Parathyroid adenoma (tissue), 2 donors: ENCODE measurements around the gene LINGO1.

Experiments
- H2AFZ ChIP-seq: fragments of 300-600 bp; sonication (generic); one replicate; pipeline ENCODE4 v1.7.0; 2017; ENCODE audit warnings: antibody characterized with exemption, mild to moderate bottlenecking
- H3K27ac ChIP-seq: fragments of 300-600 bp; sonication (generic); one replicate; pipeline ENCODE4 v1.7.0; 2017
- H3K27me3 ChIP-seq: fragments of 300-600 bp; sonication (generic); one replicate; pipeline ENCODE4 v1.7.0; 2017; ENCODE audit warnings: low read length; ENCODE audit not compliant: control insufficient read depth, insufficient read depth
- H3K36me3 ChIP-seq: fragments of 300-600 bp; sonication (generic); one replicate; pipeline ENCODE4 v1.7.0; 2017; ENCODE audit warnings: low read length; ENCODE audit not compliant: control insufficient read depth, insufficient read depth
- H3K4me1 ChIP-seq: fragments of 300-600 bp; sonication (generic); one replicate; pipeline ENCODE4 v1.7.0; 2017; ENCODE audit warnings: control low read depth
- H3K4me2 ChIP-seq: fragments of 300-600 bp; sonication (generic); one replicate; pipeline ENCODE4 v1.7.0; 2017; ENCODE audit warnings: low read length
- H3K4me3 ChIP-seq: fragments of 300-600 bp; sonication (generic); one replicate; pipeline ENCODE4 v1.7.0; 2017; ENCODE audit warnings: low read depth, low read length
- H3K79me2 ChIP-seq: fragments of 300-600 bp; sonication (generic); one replicate; pipeline ENCODE4 v1.7.0; 2017; ENCODE audit warnings: control low read depth
- H3K9ac ChIP-seq: fragments of 300-600 bp; sonication (generic); one replicate; pipeline ENCODE4 v1.7.0; 2017; ENCODE audit warnings: mild to moderate bottlenecking
- H3K9me3 ChIP-seq: fragments of 300-600 bp; sonication (generic); one replicate; pipeline ENCODE4 v1.7.0; 2017; ENCODE audit warnings: low read length; ENCODE audit not compliant: control insufficient read depth
- CTCF ChIP-seq: fragments of 300-600 bp; sonication (generic); IDR thresholded peaks from one replicate; pipeline ENCODE4 v1.7.0; 2017; ENCODE audit warnings: antibody characterized with exemption, mild to moderate bottlenecking
- donor health status: primary hyperparathyroidism.

The LINGO1 gene

DNA sequence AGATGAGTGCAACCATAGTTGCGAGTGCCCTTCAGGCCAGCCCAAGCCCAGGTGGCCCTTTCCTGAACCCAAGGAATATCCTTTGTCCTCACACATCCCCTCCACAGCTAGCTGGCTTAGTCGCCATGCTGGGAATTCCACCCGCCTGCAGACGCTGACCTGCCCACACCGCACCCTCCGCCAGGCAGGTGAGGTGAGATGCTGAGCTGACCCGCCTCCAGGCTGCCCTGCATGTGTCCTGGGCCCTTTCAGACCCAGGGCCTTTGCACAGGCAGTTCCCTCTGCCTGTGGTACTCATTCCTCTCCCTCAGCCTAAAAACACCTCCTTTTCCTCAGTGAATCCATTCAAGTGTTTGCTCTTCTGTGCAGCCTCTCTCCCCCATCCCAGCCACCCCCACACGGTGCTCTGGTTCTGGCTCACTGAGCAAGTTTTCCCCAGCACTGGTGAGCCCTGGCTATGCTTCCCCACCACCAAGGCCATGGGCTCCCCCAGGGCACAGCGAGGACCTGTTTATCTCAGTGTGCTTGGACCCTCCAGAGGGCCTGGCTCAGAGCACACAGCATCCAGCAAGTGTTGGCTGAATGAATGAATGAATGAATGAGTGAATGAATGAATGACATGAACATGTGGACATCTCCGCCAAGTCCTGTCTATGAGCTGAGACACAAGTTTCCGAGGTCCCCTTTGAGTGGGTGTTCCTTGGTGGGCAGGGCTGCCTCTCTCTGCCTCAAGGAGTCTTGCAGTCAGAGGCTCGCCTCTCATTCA, 33.0 kb upstream of the LINGO1 start:
- H3K4me1 ChIP-seq, result no peaks in the 10 kb centered on the region
- no peaks in the 10 kb centered on the region for H3K79me2 ChIP-seq
- no peak overlapping the region for H3K9ac ChIP-seq
- no peak overlapping the region for H3K4me3 ChIP-seq
- H3K36me3 ChIP-seq, result no peaks in the 10 kb centered on the region
- H3K27ac ChIP-seq, result no peak overlapping the region
- no peaks in the 10 kb centered on the region for H3K9me3 ChIP-seq
- no peak for TF ChIP-seq CTCF
- no peak overlapping the region for H3K4me2 ChIP-seq
- no peaks in the 10 kb centered on the region for H3K27me3 ChIP-seq
- no peak overlapping the region for H2AFZ ChIP-seq

DNA sequence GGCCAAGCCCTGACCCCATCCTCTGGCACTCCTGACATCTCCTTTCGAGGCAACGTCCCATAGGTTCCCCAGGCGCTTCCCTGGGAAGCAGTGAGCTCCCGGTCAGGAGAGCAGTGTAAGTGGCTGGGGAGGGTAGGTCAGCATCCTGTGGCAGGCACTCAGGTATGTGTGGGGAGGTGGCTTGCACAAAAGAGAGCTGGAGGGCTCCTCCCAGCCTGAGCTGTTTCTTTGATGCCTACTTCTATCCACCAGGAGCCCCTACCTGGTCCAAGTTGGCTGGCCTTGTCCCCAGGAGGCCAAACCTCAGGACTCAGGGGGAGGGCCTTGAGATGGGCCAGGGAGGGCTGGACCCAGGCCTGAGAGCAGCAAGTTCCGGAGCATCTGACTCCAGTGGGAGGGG, 31.7 kb upstream of the LINGO1 start:
- no peak overlapping the region for H3K27ac ChIP-seq
- no peaks in the 10 kb centered on the region for H3K9me3 ChIP-seq
- H3K4me2 ChIP-seq, result no peak overlapping the region
- H2AFZ ChIP-seq, result no peak overlapping the region
- no peaks in the 10 kb centered on the region for H3K36me3 ChIP-seq
- H3K27me3 ChIP-seq, result no peaks in the 10 kb centered on the region
- no peaks in the 10 kb centered on the region for H3K4me1 ChIP-seq
- no peak overlapping the region for H3K9ac ChIP-seq
- no peaks in the 10 kb centered on the region for H3K79me2 ChIP-seq
- TF ChIP-seq CTCF, result no peak
- H3K4me3 ChIP-seq, result no peak overlapping the region

GRCh38 chr15:77663256-77663655, 30.5 kb upstream of the LINGO1 start:
- no peaks in the 10 kb centered on the region for H3K4me1 ChIP-seq

GRCh38 chr15:77659350-77660321, 26.9 kb upstream of the LINGO1 start:
- H3K79me2 ChIP-seq, result no peaks in the 10 kb centered on the region
- H3K36me3 ChIP-seq, result no peaks in the 10 kb centered on the region
- H3K4me2 ChIP-seq, result no peak overlapping the region
- no peak for TF ChIP-seq CTCF
- no peak overlapping the region for H2AFZ ChIP-seq
- H3K27ac ChIP-seq, result no peak overlapping the region
- no peaks in the 10 kb centered on the region for H3K9me3 ChIP-seq
- H3K9ac ChIP-seq, result no peak overlapping the region
- H3K4me1 ChIP-seq, result no peaks in the 10 kb centered on the region
- H3K27me3 ChIP-seq, result no peaks in the 10 kb centered on the region
- H3K4me3 ChIP-seq, result no peak overlapping the region

More at GRCh38 chr15:77663256-77663655, 30.5 kb upstream of the LINGO1 start:
- no peak for TF ChIP-seq CTCF
- Histone ChIP-seq H3K9me3 (no peaks in the 10 kb centered on the region), H3K9ac (no peak overlapping the region), H3K4me3 (no peak overlapping the region), H3K27ac (no peak overlapping the region), H3K27me3 (no peaks in the 10 kb centered on the region), H3K79me2 (no peaks in the 10 kb centered on the region), H3K4me2 (no peak overlapping the region), H3K36me3 (no peaks in the 10 kb centered on the region), H2AFZ (no peak overlapping the region)
